CD4-positive, CD25-positive, alpha-beta regulatory T cell (primary cell): ENCODE data around the gene USP36. TPM values are rescaled to one million over a fixed set of nuclear protein-coding genes. Genes with fewer than 3 reads are reported as not detected.

ENCODE experiments used
- ATAC-seq, 2 donors: fragments of 150-1000 bp; cut with Tn5 transposase; one replicate each; pipeline ENCODE4 v1.10.0; 2021; ENCODE audit warnings: low read depth in 2 of 2, moderate number of reproducible peaks in 2 of 2, moderate library complexity in 1 of 2
- DNase-seq, 3 donors: peaks; one replicate each; pipeline versions ENCODE4 v3.0.0 to v3.0.0-alpha.2; 2012 to 2022; ENCODE audit warnings: mixed read lengths in 1 of 3
- H3K27ac ChIP-seq: one replicate; pipeline ENCODE4 v1.7.0; 2013; ENCODE audit warnings: mild to moderate bottlenecking, low read length; ENCODE audit not compliant: insufficient read depth, poor library complexity, severe bottlenecking
- H3K27me3 ChIP-seq: one replicate; pipeline ENCODE4 v1.7.0; 2013; ENCODE audit warnings: low read length; ENCODE audit not compliant: control insufficient read depth, insufficient read depth
- H3K36me3 ChIP-seq: one replicate; pipeline ENCODE4 v1.7.0; 2013; ENCODE audit warnings: mild to moderate bottlenecking, low read length, moderate library complexity; ENCODE audit not compliant: control insufficient read depth, insufficient read depth
- H3K4me1 ChIP-seq: 2 replicates; pipeline ENCODE4 v1.7.0; 2013; ENCODE audit warnings: mild to moderate bottlenecking, low read length; ENCODE audit not compliant: insufficient read depth, control insufficient read depth, poor library complexity, severe bottlenecking
- H3K4me3 ChIP-seq: one replicate; pipeline ENCODE4 v1.7.0; 2013; ENCODE audit warnings: low read depth, mild to moderate bottlenecking, low read length, moderate library complexity
- H3K9me3 ChIP-seq, 2 experiments: 1 replicate in 1 of 2; 2 replicates in 1 of 2; pipeline ENCODE4 v1.7.0; 2013; ENCODE audit warnings: low read length in 2 of 2, mild to moderate bottlenecking in 1 of 2, moderate library complexity in 1 of 2; ENCODE audit not compliant: control insufficient read depth in 2 of 2
- H3K27ac Mint-ChIP-seq, 3 donors: one replicate each; pipeline ENCODE4 v1.8.0; 2020 to 2022; ENCODE audit warnings: mild to moderate bottlenecking in 3 of 3, mixed read lengths in 3 of 3, moderate library complexity in 2 of 3
- H3K27me3 Mint-ChIP-seq: one replicate; pipeline ENCODE4 v1.8.0; 2022; ENCODE audit warnings: mild to moderate bottlenecking, mixed read lengths
- H3K36me3 Mint-ChIP-seq: one replicate; pipeline ENCODE4 v1.8.0; 2020; ENCODE audit warnings: mixed read lengths
- H3K4me1 Mint-ChIP-seq, 4 donors: one replicate each; pipeline ENCODE4 v1.8.0; 2020 to 2022; ENCODE audit warnings: mixed read lengths in 4 of 4, mild to moderate bottlenecking in 1 of 4
- H3K4me3 Mint-ChIP-seq, 4 donors: one replicate each; pipeline ENCODE4 v1.8.0; 2020 to 2022; ENCODE audit warnings: mild to moderate bottlenecking in 4 of 4, mixed read lengths in 4 of 4, moderate library complexity in 3 of 4
- H3K9me3 Mint-ChIP-seq, 7 donors: one replicate each; pipeline ENCODE4 v1.8.0; 2020 to 2022; ENCODE audit warnings: mixed read lengths in 7 of 7, mild to moderate bottlenecking in 3 of 7, moderate library complexity in 2 of 7
- polyA plus RNA-seq, 4 donors: library from polyadenylated mRNA; unstranded; fragments of 300-500 nt; fragmentation: Illumina TruSeq; gene quantifications; one replicate each; pipeline ENCODE4 v1.2.3, GENCODE V29; 2021
- total RNA-seq: library from RNA; stranded (reverse); gene quantifications from one replicate; pipeline ENCODE4 v1.2.3, GENCODE V29; 2022

The USP36 gene
- total and polyA plus RNA-seq, 5 donors from 2014 or later, result 19.6 to 407 (median 21.3) TPM

- Mint-ChIP-seq H3K4me3 (peak overlapping the region in 3 of 4 donors; percentile 76 to 82 (median 78)), H3K9me3 (no peaks in the 10 kb centered on the region), H3K36me3 (peaks cover 31% of the 10 kb centered on the region), H3K27ac (peak overlapping the region; percentile 70 to 90 (median 80)), H3K4me1 (peaks cover 0 to 50% (median 14%) of the 10 kb centered on the region in 4 donors), H3K27me3 (no peaks in the 10 kb centered on the region)
- Histone ChIP-seq H3K36me3 (peaks cover 75% of the 10 kb centered on the region), H3K9me3 (no peaks in the 10 kb centered on the region), H3K4me1 (peaks cover 28% of the 10 kb centered on the region), H3K4me3 (no peak overlapping the region), H3K27me3 (no peaks in the 10 kb centered on the region), H3K27ac (peak overlapping the region; percentile 43)
- ATAC-seq (peak; percentile 62 to 74), DNase-seq (peak in 2 of 3 donors; percentile 46 to 51)
Measured at GRCh38 chr17:78805301-78805700, 35.3 kb downstream of the USP36 start.

DNA sequence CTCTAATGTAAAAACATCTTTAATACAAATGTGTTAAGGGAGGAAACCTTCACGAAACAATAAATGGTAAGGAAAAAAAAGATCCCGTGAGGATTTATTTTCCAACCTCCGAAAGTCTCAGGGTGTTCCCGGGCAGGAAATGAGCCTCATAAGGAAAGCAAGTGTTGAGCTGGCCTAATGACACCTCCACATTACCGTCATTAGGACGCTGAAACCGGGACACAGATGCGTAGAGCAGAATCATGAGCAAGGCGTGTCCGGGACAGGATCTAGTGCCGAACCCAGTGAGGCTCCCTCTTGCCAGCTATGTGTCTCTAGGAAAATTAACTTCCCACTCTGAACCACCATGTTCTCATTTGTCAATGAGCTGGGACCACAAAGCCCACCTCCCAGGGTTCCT lies 35.8 kb downstream of the USP36 start:
- Mint-ChIP-seq H3K27ac (peak overlapping the region in 2 of 3 donors; percentile 80 to 90), H3K9me3 (no peaks in the 10 kb centered on the region), H3K4me3 (peak overlapping the region in 3 of 4 donors; percentile 76 to 89 (median 82)), H3K27me3 (no peaks in the 10 kb centered on the region), H3K36me3 (peaks cover 30% of the 10 kb centered on the region), H3K4me1 (peaks cover 4 to 54% (median 18%) of the 10 kb centered on the region in 4 donors)
- Histone ChIP-seq H3K36me3 (peaks cover 75% of the 10 kb centered on the region), H3K4me1 (peaks cover 28% of the 10 kb centered on the region), H3K27me3 (no peaks in the 10 kb centered on the region), H3K4me3 (peak overlapping the region; percentile 16), H3K27ac (peak overlapping the region; percentile 43), H3K9me3 (no peaks in the 10 kb centered on the region)
- ATAC-seq, result no peak
- DNase-seq, result no peak

GRCh38 chr17:78803186-78803845 lies 37.3 kb downstream of the USP36 start:
- no peaks in the 10 kb centered on the region for H3K27me3 Mint-ChIP-seq
- peak overlapping the region in 2 of 3 donors; percentile 92 for H3K27ac Mint-ChIP-seq
- peak overlapping the region; percentile 52 to 83 (median 76) for H3K4me3 Mint-ChIP-seq
- Histone ChIP-seq H3K4me1 (peaks cover 36% of the 10 kb centered on the region), H3K4me3 (no peak overlapping the region), H3K36me3 (peaks cover 74% of the 10 kb centered on the region), H3K9me3 (no peaks in the 10 kb centered on the region), H3K27ac (no peak overlapping the region), H3K27me3 (no peaks in the 10 kb centered on the region)
- ATAC-seq (no peak), DNase-seq (no peak)
- H3K36me3 Mint-ChIP-seq, result peaks cover 41% of the 10 kb centered on the region
- H3K4me1 Mint-ChIP-seq, result peaks cover 11 to 68% (median 29%) of the 10 kb centered on the region in 4 donors
- H3K9me3 Mint-ChIP-seq, result no peaks in the 10 kb centered on the region

GRCh38 chr17:78802459-78802858 lies 38.2 kb downstream of the USP36 start:
- no peak overlapping the region for H3K4me3 ChIP-seq
- H3K27me3 ChIP-seq, result no peaks in the 10 kb centered on the region
- H3K9me3 ChIP-seq, result no peaks in the 10 kb centered on the region
- peaks cover 75% of the 10 kb centered on the region for H3K36me3 ChIP-seq
- no peaks in the 10 kb centered on the region for H3K27me3 Mint-ChIP-seq
- H3K9me3 Mint-ChIP-seq, result no peaks in the 10 kb centered on the region
- DNase-seq, result no peak
- peaks cover 47% of the 10 kb centered on the region for H3K36me3 Mint-ChIP-seq
- H3K4me1 Mint-ChIP-seq, result peaks cover 11 to 73% (median 31%) of the 10 kb centered on the region in 4 donors
- peak overlapping the region in 2 of 3 donors; percentile 92 for H3K27ac Mint-ChIP-seq
- H3K27ac ChIP-seq, result no peak overlapping the region
- peaks cover 36% of the 10 kb centered on the region for H3K4me1 ChIP-seq
- no peak for ATAC-seq
- peak overlapping the region in 1 of 4 donors; percentile 83 for H3K4me3 Mint-ChIP-seq

GRCh38 chr17:78802008-78802407 lies 38.6 kb downstream of the USP36 start:
- H3K27me3 Mint-ChIP-seq, result no peaks in the 10 kb centered on the region
- DNase-seq (no peak), ATAC-seq (no peak)
- H3K4me3 Mint-ChIP-seq, result peak overlapping the region in 1 of 4 donors; percentile 83
- no peak overlapping the region for H3K27ac ChIP-seq
- no peaks in the 10 kb centered on the region for H3K9me3 ChIP-seq
- H3K27ac Mint-ChIP-seq, result peak overlapping the region in 1 of 3 donors; percentile 92
- H3K4me3 ChIP-seq, result no peak overlapping the region
- H3K27me3 ChIP-seq, result no peaks in the 10 kb centered on the region
- H3K36me3 ChIP-seq, result peaks cover 75% of the 10 kb centered on the region
- H3K9me3 Mint-ChIP-seq, result no peaks in the 10 kb centered on the region
- peaks cover 47% of the 10 kb centered on the region for H3K36me3 Mint-ChIP-seq
- H3K4me1 Mint-ChIP-seq, result peaks cover 11 to 72% (median 31%) of the 10 kb centered on the region in 4 donors
- H3K4me1 ChIP-seq, result peaks cover 36% of the 10 kb centered on the region

DNA sequence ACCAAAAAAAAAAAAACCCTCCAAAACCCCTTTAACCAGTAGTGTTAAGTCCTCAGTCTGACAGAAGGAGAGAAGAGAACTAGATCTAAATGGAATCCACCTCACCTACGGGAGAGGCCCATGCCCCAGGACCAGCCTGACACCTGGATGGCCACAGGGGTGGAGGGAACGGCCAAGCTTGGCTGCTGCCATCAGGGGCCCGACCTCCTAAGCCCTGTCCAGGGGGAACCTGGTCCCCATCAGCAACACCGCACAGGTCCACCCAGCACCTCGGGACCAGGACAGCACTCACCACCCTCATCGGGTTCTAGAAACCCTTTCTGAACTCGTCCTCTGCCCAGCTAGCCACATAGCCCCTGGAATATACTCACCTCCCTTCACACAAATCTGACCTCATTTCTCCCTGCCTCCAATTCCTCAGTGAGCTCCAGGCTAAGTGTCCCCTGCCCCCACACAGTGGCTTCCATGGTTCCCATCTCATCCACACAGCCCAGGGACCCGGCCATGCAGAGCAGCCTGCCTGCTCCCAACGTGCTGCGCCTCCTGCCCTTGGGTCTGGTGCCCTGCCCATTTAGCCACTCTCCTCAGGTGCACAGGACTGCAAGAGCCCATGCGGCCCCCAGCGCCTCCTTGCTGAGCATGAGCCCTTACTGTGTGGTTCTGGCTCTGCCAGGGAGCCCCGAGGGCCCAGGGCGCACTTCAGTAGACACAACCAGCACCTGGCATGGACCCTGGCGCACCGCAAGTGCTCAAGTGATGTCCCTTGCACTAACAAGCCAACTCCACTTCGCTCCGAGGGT lies 40.3 kb downstream of the USP36 start:
- no peak overlapping the region for H3K27ac ChIP-seq
- no peaks in the 10 kb centered on the region for H3K9me3 ChIP-seq
- no peaks in the 10 kb centered on the region for H3K9me3 Mint-ChIP-seq
- peaks cover 75% of the 10 kb centered on the region for H3K36me3 ChIP-seq
- H3K4me1 ChIP-seq, result peaks cover 25% of the 10 kb centered on the region
- H3K27ac Mint-ChIP-seq, result peak overlapping the region; percentile 5 to 97 (median 82)
- ATAC-seq (no peak), DNase-seq (no peak)
- H3K4me3 ChIP-seq, result no peak overlapping the region
- H3K4me3 Mint-ChIP-seq, result peak overlapping the region in 2 of 4 donors; percentile 15 to 22
- H3K27me3 ChIP-seq, result no peaks in the 10 kb centered on the region
- peaks cover 11 to 60% (median 24%) of the 10 kb centered on the region in 4 donors for H3K4me1 Mint-ChIP-seq
- H3K36me3 Mint-ChIP-seq, result peaks cover 45% of the 10 kb centered on the region
- H3K27me3 Mint-ChIP-seq, result no peaks in the 10 kb centered on the region

DNA sequence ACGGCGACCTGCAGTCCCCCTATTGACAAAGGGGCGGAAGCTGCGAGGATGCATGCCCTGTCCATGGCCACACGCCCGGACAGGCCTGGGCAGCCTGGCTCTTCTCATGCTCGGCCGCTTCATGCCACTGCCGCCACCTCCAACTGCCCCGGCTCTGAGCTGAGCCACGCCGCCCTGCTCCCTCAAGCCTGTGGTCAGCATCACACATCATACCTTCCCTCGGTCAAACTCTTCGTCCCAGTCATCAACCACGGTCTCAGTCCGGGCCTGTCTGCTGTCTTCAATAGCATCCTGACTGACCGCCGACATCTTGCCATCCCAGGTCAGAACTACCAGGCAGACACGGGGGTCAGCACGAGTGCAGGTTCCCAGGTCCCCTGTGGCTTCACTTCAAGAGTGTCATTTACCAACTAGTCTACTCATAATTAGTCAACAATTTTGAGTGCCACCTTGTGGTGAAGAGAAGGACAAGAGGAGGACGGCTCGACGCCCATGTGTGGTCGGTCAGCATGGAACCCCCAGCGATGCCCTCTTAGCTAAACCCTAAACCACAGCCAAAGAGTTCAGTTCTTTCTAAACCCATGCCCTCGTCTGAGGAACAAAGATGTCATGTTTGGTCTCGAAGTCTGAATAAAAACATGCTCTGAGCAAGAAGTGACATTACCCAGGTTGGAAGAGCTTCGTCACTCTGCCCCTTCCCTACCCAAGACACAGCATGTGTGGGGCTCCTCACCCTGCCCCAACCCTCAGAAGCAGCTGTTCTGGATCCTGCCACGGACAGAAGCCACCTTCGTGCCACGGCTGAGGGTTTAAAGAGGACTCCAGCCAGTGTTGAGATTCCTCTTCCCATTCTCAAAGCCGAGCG lies 41.7 kb downstream of the USP36 start:
- Mint-ChIP-seq H3K4me1 (peaks cover 11 to 57% (median 21%) of the 10 kb centered on the region in 4 donors), H3K27me3 (no peaks in the 10 kb centered on the region), H3K27ac (peak overlapping the region; percentile 79 to 97 (median 82)), H3K36me3 (peaks cover 56% of the 10 kb centered on the region), H3K4me3 (peak overlapping the region in 2 of 4 donors; percentile 22 to 69), H3K9me3 (no peaks in the 10 kb centered on the region)
- no peaks in the 10 kb centered on the region for H3K9me3 ChIP-seq
- ATAC-seq, result peak; percentile 59 to 62
- H3K27me3 ChIP-seq, result no peaks in the 10 kb centered on the region
- H3K4me3 ChIP-seq, result no peak overlapping the region
- peak in 2 of 3 donors; percentile 60 to 61 for DNase-seq
- H3K36me3 ChIP-seq, result peaks cover 77% of the 10 kb centered on the region
- no peak overlapping the region for H3K27ac ChIP-seq
- H3K4me1 ChIP-seq, result peaks cover 15% of the 10 kb centered on the region
